ENCODE measurements around the gene KPNA6. TPM values are rescaled to one million over a fixed set of nuclear protein-coding genes. Genes with fewer than 3 reads are reported as not detected.

The KPNA6 gene
- total RNA-seq, 1 experiment from 2014 or later: 26.0 TPM

DNA sequence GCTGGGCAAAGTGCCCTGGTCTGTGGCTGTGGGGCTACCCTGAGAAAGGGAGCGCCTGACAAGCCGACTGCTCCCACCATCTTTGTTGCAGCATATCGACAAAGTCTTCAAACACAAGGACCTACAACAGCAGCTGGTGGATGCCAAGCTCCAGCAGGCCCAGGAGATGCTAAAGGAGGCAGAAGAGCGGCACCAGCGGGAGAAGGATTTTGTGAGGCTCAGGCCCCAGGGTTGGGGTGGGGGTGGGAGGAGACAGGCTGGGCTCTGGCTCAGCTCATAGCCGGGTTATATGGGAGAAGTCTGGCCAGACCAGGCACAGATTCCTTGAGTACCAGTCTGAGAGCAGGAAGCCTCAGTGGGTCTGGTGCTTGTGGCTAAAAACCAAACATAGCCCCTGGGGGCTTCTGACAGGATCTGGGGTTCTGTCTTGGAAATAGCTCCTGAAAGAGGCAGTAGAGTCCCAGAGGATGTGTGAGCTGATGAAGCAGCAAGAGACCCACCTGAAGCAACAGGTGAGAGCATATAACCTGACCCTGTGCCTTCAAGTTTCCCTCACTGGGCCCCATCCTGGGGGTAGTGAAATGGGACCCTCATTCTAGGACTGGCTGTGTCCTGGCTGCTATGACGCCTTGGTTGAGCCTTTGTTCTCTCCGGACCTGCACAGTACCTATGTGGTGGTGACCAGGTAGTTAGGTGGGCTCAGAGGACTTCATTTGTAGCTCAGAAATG is 84.5 kb downstream of the KPNA6 start:
- H3K36me3 ChIP-seq (ENCODE audit: insufficient read depth, low read length): peaks cover 41% of the 10 kb centered on the region
- no peaks in the 10 kb centered on the region for H3K9me3 ChIP-seq (ENCODE audit: low read length)
- H4K20me1 ChIP-seq (ENCODE audit: insufficient read depth, low read depth, low read length): 0 out of 2 replicates have a peak, but pooled peaks cover 6% of the 10 kb centered on the region
- no peak overlapping the region for H3K27ac ChIP-seq (ENCODE audit: low read length)
- H3K79me2 ChIP-seq (ENCODE audit: low read length): peaks cover 1% of the 10 kb centered on the region; the same call in 1 of the 2 replicates
- no peak overlapping the region for H3K4me2 ChIP-seq (ENCODE audit: low read depth, low read length, poor library complexity, severe bottlenecking)
- H2AFZ ChIP-seq (ENCODE audit: low read length): no peak overlapping the region
- no peaks in the 10 kb centered on the region for H3K4me1 ChIP-seq (ENCODE audit: low read length)
- H3K9ac ChIP-seq (ENCODE audit: low read length): no peak overlapping the region
- H3K27me3 ChIP-seq (ENCODE audit: low read length): no peaks in the 10 kb centered on the region
- H3K4me3 ChIP-seq (ENCODE audit: low read length): no peak overlapping the region
- no peak for DNase-seq
- no peaks in the 10 kb centered on the region for H3K9me2 ChIP-seq (replicated peaks; ENCODE audit: insufficient read depth, low read length)

DNA sequence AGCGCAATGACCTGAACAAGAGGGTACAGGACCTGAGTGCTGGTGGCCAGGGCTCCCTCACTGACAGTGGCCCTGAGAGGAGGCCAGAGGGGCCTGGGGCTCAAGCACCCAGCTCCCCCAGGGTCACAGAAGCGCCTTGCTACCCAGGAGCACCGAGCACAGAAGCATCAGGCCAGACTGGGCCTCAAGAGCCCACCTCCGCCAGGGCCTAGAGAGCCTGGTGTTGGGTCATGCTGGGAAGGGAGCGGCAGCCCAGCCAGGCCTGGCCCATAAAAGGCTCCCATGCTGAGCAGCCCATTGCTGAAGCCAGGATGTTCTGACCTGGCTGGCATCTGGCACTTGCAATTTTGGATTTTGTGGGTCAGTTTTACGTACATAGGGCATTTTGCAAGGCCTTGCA is 87.1 kb downstream of the KPNA6 start:
- Histone ChIP-seq H3K9ac (ENCODE audit: low read length) (no peak overlapping the region), H3K79me2 (ENCODE audit: low read length) (no peaks in the 10 kb centered on the region), H3K4me3 (ENCODE audit: low read length) (no peak overlapping the region), H4K20me1 (ENCODE audit: insufficient read depth, low read depth, low read length) (no peaks in the 10 kb centered on the region), H3K9me3 (ENCODE audit: low read length) (no peaks in the 10 kb centered on the region), H3K27ac (ENCODE audit: low read length) (no peak overlapping the region), H2AFZ (ENCODE audit: low read length) (no peak overlapping the region), H3K4me2 (ENCODE audit: low read depth, low read length, poor library complexity, severe bottlenecking) (no peak overlapping the region), H3K4me1 (ENCODE audit: low read length) (peaks cover 17% of the 10 kb centered on the region), H3K36me3 (ENCODE audit: insufficient read depth, low read length) (peaks cover 17% of the 10 kb centered on the region; the same call in 1 of the 2 replicates), H3K27me3 (ENCODE audit: low read length) (no peaks in the 10 kb centered on the region), H3K9me2 (replicated peaks; ENCODE audit: insufficient read depth, low read length) (no peaks in the 10 kb centered on the region)
- no peak for DNase-seq

DNA sequence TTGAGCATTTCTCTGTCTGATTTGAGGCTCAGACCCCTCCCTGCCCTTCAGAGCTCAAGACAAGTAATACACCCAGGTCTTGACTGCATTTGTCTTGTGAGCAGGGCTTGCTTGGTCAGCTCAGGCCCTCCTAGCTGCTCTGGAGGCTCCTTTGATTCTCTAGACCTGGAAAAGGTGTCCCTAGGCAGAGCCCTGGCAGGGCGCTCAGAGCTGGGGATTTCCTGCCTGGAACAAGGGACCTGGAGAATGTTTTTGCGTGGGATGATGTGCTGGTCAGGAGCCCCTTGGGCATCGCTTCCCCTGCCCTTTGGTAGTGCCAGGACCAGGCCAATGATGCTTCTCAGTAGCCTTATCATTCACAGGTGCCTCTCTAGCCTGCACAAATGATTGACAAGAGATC is 87.7 kb downstream of the KPNA6 start:
- H3K9me2 ChIP-seq (replicated peaks; ENCODE audit: insufficient read depth, low read length): no peaks in the 10 kb centered on the region
- H4K20me1 ChIP-seq (ENCODE audit: insufficient read depth, low read depth, low read length): no peaks in the 10 kb centered on the region
- H3K27ac ChIP-seq (ENCODE audit: low read length): no peak overlapping the region
- H2AFZ ChIP-seq (ENCODE audit: low read length): no peak overlapping the region
- H3K4me3 ChIP-seq (ENCODE audit: low read length): no peak overlapping the region
- no peaks in the 10 kb centered on the region for H3K79me2 ChIP-seq (ENCODE audit: low read length)
- DNase-seq: no peak
- H3K4me2 ChIP-seq (ENCODE audit: low read depth, low read length, poor library complexity, severe bottlenecking): no peak overlapping the region
- no peaks in the 10 kb centered on the region for H3K9me3 ChIP-seq (ENCODE audit: low read length)
- no peak overlapping the region for H3K9ac ChIP-seq (ENCODE audit: low read length)
- peaks cover 23% of the 10 kb centered on the region for H3K4me1 ChIP-seq (ENCODE audit: low read length)
- H3K36me3 ChIP-seq (ENCODE audit: insufficient read depth, low read length): peaks cover 12% of the 10 kb centered on the region; the same call in 1 of the 2 replicates
- H3K27me3 ChIP-seq (ENCODE audit: low read length): no peaks in the 10 kb centered on the region

DNA sequence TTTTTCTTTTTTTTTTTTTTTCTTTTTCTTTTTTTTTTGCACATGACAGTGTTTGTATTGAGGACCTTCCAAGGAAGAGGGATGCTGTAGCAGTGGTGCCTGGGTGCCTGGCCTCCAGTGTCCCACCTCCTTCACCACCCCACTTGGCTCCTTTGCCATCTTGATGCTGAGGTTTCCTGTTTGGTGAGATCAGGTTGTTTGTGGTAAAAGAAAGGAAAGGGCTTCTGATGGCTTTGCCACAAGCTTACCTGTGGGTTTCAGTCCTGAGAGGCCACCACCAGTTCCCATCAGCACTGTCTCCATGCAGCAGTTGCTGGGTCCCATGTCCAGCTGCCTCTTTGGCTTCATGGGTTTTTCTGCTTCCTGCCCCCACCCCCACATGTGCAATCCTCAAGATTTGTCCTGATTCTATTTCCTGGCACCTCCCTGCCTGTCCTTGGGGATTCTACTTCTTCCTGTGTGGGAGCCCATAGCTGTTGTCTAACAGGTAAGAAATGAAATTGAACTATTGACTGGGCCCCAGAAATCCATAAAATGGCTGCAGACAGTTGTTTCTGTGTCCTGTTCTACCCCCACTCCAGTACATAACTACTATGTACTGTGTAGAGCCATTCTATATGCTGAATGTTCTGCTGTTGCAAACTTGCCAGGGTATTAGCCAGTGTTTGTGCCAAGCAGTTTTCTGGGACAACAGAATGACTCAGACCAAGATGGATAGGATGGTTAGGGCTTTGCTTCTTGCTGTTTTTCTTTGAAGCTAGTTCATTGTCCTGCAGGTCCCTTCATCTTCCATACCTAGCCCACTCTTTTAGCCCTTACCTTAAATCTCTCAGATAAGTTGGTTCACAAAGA is 88.3 kb downstream of the KPNA6 start:
- peaks cover under 1% of the 10 kb centered on the region; the same call in 1 of the 2 replicates for H3K79me2 ChIP-seq (ENCODE audit: low read length)
- no peak overlapping the region for H3K4me3 ChIP-seq (ENCODE audit: low read length)
- H3K27ac ChIP-seq (ENCODE audit: low read length): no peak overlapping the region
- no peak overlapping the region for H3K9ac ChIP-seq (ENCODE audit: low read length)
- no peak for DNase-seq
- no peak overlapping the region for H2AFZ ChIP-seq (ENCODE audit: low read length)
- no peak overlapping the region for H3K4me2 ChIP-seq (ENCODE audit: low read depth, low read length, poor library complexity, severe bottlenecking)
- H3K4me1 ChIP-seq (ENCODE audit: low read length): peaks cover 29% of the 10 kb centered on the region
- H4K20me1 ChIP-seq (ENCODE audit: insufficient read depth, low read depth, low read length): no peaks in the 10 kb centered on the region
- no peaks in the 10 kb centered on the region for H3K9me2 ChIP-seq (replicated peaks; ENCODE audit: insufficient read depth, low read length)
- no peaks in the 10 kb centered on the region for H3K27me3 ChIP-seq (ENCODE audit: low read length)
- peaks cover 12% of the 10 kb centered on the region; the same call in 1 of the 2 replicates for H3K36me3 ChIP-seq (ENCODE audit: insufficient read depth, low read length)
- no peaks in the 10 kb centered on the region for H3K9me3 ChIP-seq (ENCODE audit: low read length)

DNA sequence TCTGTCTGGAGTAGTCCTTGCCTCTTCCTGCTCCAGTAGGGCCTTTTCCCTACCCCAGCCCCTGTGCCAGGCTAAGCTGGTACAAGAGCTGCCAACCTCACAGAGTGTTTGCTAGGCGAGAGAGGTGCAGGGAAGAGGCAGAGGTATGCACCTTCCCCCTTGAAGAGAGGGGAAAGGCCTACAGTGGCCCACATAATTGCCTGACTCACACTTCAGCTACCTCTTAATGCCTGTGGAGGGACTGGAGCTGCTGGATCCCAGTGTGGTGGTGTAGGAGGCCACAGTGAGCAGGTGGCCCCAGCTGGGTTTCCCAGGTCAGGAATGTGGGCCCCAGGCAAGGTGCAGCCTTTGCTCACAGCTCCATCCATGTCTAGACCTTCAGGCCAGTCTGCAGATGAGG is 89.2 kb downstream of the KPNA6 start:
- Histone ChIP-seq H3K9ac (ENCODE audit: low read length) (no peak overlapping the region), H3K9me3 (ENCODE audit: low read length) (no peaks in the 10 kb centered on the region), H3K9me2 (replicated peaks; ENCODE audit: insufficient read depth, low read length) (no peaks in the 10 kb centered on the region), H3K27me3 (ENCODE audit: low read length) (no peaks in the 10 kb centered on the region), H2AFZ (ENCODE audit: low read length) (no peak overlapping the region), H3K4me2 (ENCODE audit: low read depth, low read length, poor library complexity, severe bottlenecking) (no peak overlapping the region), H3K36me3 (ENCODE audit: insufficient read depth, low read length) (peaks cover 7% of the 10 kb centered on the region; the same call in 1 of the 2 replicates), H3K4me1 (ENCODE audit: low read length) (peaks cover 38% of the 10 kb centered on the region), H3K27ac (ENCODE audit: low read length) (no peak overlapping the region), H4K20me1 (ENCODE audit: insufficient read depth, low read depth, low read length) (no peaks in the 10 kb centered on the region), H3K4me3 (ENCODE audit: low read length) (no peak overlapping the region), H3K79me2 (ENCODE audit: low read length) (peaks cover 8% of the 10 kb centered on the region; the same call in 1 of the 2 replicates)
- DNase-seq: no peak

DNA sequence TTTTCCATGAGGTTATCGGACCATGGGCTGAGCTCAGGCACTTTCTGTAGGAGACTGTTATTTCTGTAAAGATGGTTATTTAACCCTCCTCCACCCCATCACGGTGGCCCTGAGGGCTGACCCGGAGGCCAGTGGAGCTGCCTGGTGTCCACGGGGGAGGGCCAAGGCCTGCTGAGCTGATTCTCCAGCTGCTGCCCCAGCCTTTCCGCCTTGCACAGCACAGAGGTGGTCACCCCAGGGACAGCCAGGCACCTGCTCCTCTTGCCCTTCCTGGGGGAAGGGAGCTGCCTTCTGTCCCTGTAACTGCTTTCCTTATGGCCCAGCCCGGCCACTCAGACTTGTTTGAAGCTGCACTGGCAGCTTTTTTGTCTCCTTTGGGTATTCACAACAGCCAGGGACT is 90.0 kb downstream of the KPNA6 start:
- no peak overlapping the region for H3K4me2 ChIP-seq (ENCODE audit: low read depth, low read length, poor library complexity, severe bottlenecking)
- no peaks in the 10 kb centered on the region for H3K9me3 ChIP-seq (ENCODE audit: low read length)
- DNase-seq: no peak
- peaks cover 10% of the 10 kb centered on the region; the same call in 1 of the 2 replicates for H3K79me2 ChIP-seq (ENCODE audit: low read length)
- H4K20me1 ChIP-seq (ENCODE audit: insufficient read depth, low read depth, low read length): no peaks in the 10 kb centered on the region
- H3K36me3 ChIP-seq (ENCODE audit: insufficient read depth, low read length): no peaks in the 10 kb centered on the region; the same call in 1 of the 2 replicates
- no peak overlapping the region for H3K27ac ChIP-seq (ENCODE audit: low read length)
- no peak overlapping the region for H3K9ac ChIP-seq (ENCODE audit: low read length)
- H3K4me1 ChIP-seq (ENCODE audit: low read length): peaks cover 43% of the 10 kb centered on the region
- no peak overlapping the region for H2AFZ ChIP-seq (ENCODE audit: low read length)
- no peaks in the 10 kb centered on the region for H3K9me2 ChIP-seq (replicated peaks; ENCODE audit: insufficient read depth, low read length)
- H3K27me3 ChIP-seq (ENCODE audit: low read length): no peaks in the 10 kb centered on the region
- no peak overlapping the region for H3K4me3 ChIP-seq (ENCODE audit: low read length)

DNA sequence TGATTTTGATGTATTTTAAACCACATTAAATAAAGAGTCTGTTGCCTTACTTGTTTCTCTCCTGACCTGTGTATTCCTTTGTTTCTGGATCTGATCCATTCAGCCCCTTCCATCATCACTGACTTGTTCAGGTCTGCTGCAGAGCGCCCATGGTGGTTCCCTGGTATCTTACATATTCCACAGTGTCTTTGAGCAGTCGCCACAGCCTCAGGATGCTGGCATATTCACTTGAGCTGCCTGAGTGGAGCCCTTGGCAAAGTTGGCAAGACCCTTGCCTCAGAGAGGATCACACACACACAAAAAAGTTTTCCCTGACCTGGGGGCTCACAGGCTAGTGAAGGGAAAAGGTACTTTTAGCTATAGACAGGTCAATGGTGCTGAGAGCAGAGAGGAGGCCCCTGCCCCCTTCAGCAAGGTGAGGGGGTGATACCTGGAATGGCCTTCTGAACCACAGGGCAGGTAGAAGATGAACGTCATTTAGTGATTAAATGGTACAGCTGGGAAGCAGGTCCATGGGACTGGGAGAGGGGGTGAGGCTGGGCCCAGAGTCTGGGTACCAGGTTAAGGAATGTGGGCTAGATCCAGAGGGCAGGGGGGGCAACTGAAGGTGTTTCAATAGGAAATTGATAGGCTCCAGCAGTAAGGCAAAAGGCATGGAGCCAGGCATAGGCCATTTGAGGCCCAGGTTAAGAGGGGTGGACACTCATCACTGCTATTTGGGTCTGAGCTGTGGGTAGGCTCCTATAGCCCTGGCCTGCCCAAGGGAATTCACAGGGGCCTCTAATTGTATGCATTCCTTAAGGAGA is 90.6 kb downstream of the KPNA6 start:
- no peaks in the 10 kb centered on the region for H3K36me3 ChIP-seq (ENCODE audit: insufficient read depth, low read length)
- peaks cover 43% of the 10 kb centered on the region for H3K4me1 ChIP-seq (ENCODE audit: low read length)
- peak overlapping the region; percentile 87 for H3K4me2 ChIP-seq (ENCODE audit: low read depth, low read length, poor library complexity, severe bottlenecking)
- no peak overlapping the region for H2AFZ ChIP-seq (ENCODE audit: low read length)
- no peaks in the 10 kb centered on the region for H3K9me2 ChIP-seq (replicated peaks; ENCODE audit: insufficient read depth, low read length)
- peaks cover 10% of the 10 kb centered on the region; the same call in 1 of the 2 replicates for H3K79me2 ChIP-seq (ENCODE audit: low read length)
- no peaks in the 10 kb centered on the region for H3K9me3 ChIP-seq (ENCODE audit: low read length)
- no peaks in the 10 kb centered on the region for H3K27me3 ChIP-seq (ENCODE audit: low read length)
- H3K27ac ChIP-seq (ENCODE audit: low read length): 0 out of 2 replicates have a peak overlapping the region, but pooled peaks have one; percentile 70
- H4K20me1 ChIP-seq (ENCODE audit: insufficient read depth, low read depth, low read length): no peaks in the 10 kb centered on the region
- no peak overlapping the region for H3K4me3 ChIP-seq (ENCODE audit: low read length)
- H3K9ac ChIP-seq (ENCODE audit: low read length): peak overlapping the region; percentile 81; the same call in 1 of the 2 replicates
- DNase-seq: no peak
